Large intestine (tissue), 12 donors: ENCODE data around the gene CRISP2. TPM values are rescaled to one million over a fixed set of nuclear protein-coding genes. Genes with fewer than 3 reads are reported as not detected.
"Not testable (repeated sequence)": the region's sequence is repeated elsewhere in the genome, so short reads cannot be mapped to it uniquely, and the experiment has no call there.

Experiments used
- DNase-seq, 2 donors: peaks; one replicate each; pipeline versions ENCODE4 v3.0.0 to v3.0.0-alpha.2; 2013
- H3K27ac ChIP-seq: one replicate; pipeline ENCODE4 v1.5.1; 2013; ENCODE audit warnings: low read length
- H3K27me3 ChIP-seq: 2 replicates; pipeline ENCODE4 v1.6.1; 2013; ENCODE audit warnings: low read length; ENCODE audit not compliant: control insufficient read depth, insufficient read depth
- H3K36me3 ChIP-seq: 2 replicates; pipeline ENCODE4 v1.6.1; 2013; ENCODE audit warnings: low read length; ENCODE audit not compliant: control insufficient read depth, insufficient read depth
- H3K4me1 ChIP-seq: one replicate; pipeline ENCODE4 v1.6.1; 2013; ENCODE audit warnings: low read length; ENCODE audit not compliant: control insufficient read depth, insufficient read depth
- H3K4me3 ChIP-seq: one replicate; pipeline ENCODE4 v1.5.1; 2013; ENCODE audit warnings: low read length
- H3K9me3 ChIP-seq: one replicate; pipeline ENCODE4 v1.6.1; 2013; ENCODE audit warnings: mild to moderate bottlenecking, low read depth, low read length, moderate library complexity; ENCODE audit not compliant: control insufficient read depth
- WGBS: methylation state at CpG from one replicate; pipeline ENCODE4 v1.1.5; 2013; ENCODE audit warnings: low lambda C conversion rate; ENCODE audit not compliant: insufficient coverage; 5-methylcytosine and 5-hydroxymethylcytosine counted together
- long read RNA-seq, 11 donors: transcript quantifications; one replicate each; lab custom pipeline, GENCODE V29; 2026
- polyA plus RNA-seq: library from polyadenylated mRNA; unstranded; fragments of 120-200 nt; gene quantifications from one replicate; pipeline ENCODE4 v1.2.1, GENCODE V29; 2013

CRISP2 gene, protein sequence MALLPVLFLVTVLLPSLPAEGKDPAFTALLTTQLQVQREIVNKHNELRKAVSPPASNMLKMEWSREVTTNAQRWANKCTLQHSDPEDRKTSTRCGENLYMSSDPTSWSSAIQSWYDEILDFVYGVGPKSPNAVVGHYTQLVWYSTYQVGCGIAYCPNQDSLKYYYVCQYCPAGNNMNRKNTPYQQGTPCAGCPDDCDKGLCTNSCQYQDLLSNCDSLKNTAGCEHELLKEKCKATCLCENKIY
- 0.34 TPM for polyA plus RNA-seq
- long read RNA-seq, donor 1: 0 reads
- long read RNA-seq, donor 2, partial matches to known transcripts: 211 of 320 reads
- long read RNA-seq, donor 2, other reads (novel, unspliced or antisense): 109 of 320 reads
- long read RNA-seq, donor 3: 0 reads
- long read RNA-seq, donor 4: 0 reads
- long read RNA-seq, donor 5, partial matches to known transcripts: 7 of 7 reads
- long read RNA-seq, donor 5, other reads (novel, unspliced or antisense): 0 of 7 reads
- long read RNA-seq, donor 6: 0 reads
- long read RNA-seq, donor 7: 0 reads
- long read RNA-seq, donor 8, partial matches to known transcripts: 0 of 1 reads
- long read RNA-seq, donor 8, other reads (novel, unspliced or antisense): 0 of 1 reads
- long read RNA-seq, donor 9: 0 reads
- long read RNA-seq, donor 10: 0 reads
- long read RNA-seq, donor 11: 0 reads

DNA sequence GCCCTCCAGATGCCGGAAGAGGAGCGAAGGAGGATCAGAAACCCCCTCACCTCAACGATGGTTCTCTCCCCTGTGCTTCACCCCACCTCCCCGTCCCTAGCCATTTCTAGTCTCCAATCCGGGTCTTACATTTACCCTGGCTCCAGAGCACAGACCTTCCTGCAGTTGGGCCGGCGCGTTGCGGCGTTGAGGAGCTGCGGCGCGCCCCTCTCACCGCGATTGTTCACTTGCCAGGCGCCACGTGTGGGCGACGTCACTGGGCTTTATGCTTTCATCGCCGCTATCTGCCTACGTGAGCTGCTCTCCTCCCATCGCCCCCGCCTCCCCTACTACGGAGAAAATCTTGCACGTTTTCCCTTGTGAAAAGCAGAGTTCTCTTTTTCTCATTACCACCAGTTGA is at the start of gene CRISP2:
Gene CRISP2 (minus strand): TSS at position 198 of the 400 bp plus-strand sequence. CDS start 4,347 bp downstream, outside the sequence.
- Histone ChIP-seq H3K4me3 (peak within 1 kb of the TSS; percentile 33), H3K9me3 (peaks cover 3% of the 10 kb centered on the region), H3K4me1 (no peaks in the 10 kb centered on the region), H3K36me3 (no peaks in the 10 kb centered on the region), H3K27me3 (no peaks in the 10 kb centered on the region), H3K27ac (no peak within 1 kb of the TSS)
- WGBS: 20% methylated on average over 2 of the region's 26 CpGs
- peak; percentile 3 to 60 for DNase-seq

DNA sequence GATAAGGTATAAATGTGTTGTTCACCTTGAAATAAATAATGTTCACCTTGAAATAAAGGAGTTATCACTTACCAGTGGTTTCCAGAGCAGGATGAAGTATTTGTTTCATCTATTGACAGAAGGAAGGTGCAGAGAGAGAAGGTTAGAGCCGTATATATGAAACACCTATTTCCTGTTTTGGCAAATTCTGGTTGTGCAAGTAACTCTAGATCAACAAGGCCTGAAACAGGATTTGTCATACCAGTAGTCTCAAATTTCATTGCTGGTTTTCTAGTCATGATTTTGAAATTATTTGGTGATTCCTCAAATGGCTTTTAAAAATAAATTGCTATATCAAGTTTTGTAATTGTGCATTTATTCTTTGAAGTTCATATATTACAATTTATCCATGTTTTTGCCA is 30.9 kb upstream of the CRISP2 start, which contains the start of gene CRISP3:
Gene CRISP3 (minus strand): TSS at position 130 of the 400 bp plus-strand sequence. CDS start 21 bp downstream, at position 109.
- WGBS: no CpG with 5 or more reads among the region's 1 CpG
- H3K36me3 ChIP-seq: no peaks in the 10 kb centered on the region
- H3K27me3 ChIP-seq: no peaks in the 10 kb centered on the region

DNA sequence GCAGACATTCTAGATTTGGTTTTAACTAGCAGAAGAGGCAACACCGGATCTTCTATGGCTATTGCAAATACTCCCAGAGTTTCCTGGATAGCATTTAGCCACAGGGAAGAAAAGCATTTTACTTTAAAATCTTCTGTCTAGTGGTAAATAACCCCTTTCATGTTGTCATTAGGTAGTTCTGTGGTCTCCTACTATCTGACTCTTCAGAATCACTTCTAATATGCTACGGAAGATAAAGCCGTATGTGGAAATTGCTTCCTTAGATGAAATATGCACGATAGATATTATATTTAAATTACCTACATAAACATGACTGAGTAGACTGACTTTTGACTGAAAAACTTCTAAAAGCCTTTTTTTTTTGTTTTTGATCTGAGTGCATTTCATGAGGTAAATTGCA is 30.1 kb upstream of the CRISP2 start:
- Histone ChIP-seq H3K36me3 (no peaks in the 10 kb centered on the region), H3K4me3 (no peak overlapping the region), H3K9me3 (no peaks in the 10 kb centered on the region), H3K4me1 (no peaks in the 10 kb centered on the region), H3K27ac (no peak overlapping the region), H3K27me3 (no peaks in the 10 kb centered on the region)
- no peak for DNase-seq
- 100% methylated on average over 3 of the region's 4 CpGs for WGBS

More for the DNA sequence above, 30.9 kb upstream of the CRISP2 start, which contains the start of gene CRISP3:
- Histone ChIP-seq H3K4me1 (no peaks in the 10 kb centered on the region), H3K27ac (no peak within 1 kb of the TSS), H3K9me3 (no peaks in the 10 kb centered on the region), H3K4me3 (no peak within 1 kb of the TSS)
- DNase-seq: no peak

DNA sequence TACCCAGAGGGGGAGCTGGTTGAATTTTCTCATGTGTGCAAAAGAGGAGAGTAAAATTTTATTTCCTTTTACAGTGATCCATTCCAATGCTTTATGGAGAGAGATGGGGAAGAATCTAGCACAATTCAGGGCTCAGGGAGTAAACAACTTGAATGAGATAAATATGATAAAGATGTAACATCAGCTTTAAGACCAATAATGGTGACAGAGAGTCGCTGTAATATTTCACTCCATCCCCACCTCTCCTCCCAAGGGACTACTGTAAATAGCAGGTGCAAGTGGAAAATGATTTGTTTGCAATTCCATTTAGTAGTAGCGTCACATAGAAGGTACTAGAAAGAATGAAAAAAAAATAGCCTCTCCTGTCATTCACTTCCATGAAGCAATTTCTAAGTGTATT is 26.1 kb upstream of the CRISP2 start:
- H3K4me1 ChIP-seq: no peaks in the 10 kb centered on the region
- H3K27me3 ChIP-seq: no peaks in the 10 kb centered on the region
- no peak for DNase-seq
- 50% methylated on average over 1 of the region's 2 CpGs for WGBS
- no peaks in the 10 kb centered on the region for H3K36me3 ChIP-seq
- H3K4me3 ChIP-seq: no peak overlapping the region
- H3K9me3 ChIP-seq: no peaks in the 10 kb centered on the region
- H3K27ac ChIP-seq: no peak overlapping the region

DNA sequence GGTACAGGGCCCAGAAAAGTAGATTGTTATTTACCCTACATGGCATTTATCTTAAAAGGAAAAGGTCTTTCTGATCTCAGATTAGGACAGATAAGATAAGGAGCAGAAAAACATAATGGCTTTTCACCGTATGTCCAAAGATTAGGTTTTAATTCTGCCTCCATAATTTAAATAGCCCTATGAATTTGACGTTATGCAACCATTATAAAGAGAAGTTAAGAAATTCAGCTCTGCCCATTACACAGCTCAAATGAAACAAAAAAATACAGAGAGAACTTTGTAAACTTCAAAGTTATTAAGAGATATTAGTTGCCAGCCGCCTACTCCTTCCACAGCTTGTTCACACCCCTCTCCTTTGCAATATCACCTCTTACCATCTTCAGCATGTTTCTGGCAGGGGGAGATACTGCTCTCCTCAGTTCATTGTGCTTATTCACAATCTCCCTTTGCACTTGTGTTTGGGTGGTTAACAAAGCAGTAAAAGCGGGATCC is 22.7 kb upstream of the CRISP2 start:
- no peak for DNase-seq
- Histone ChIP-seq H3K9me3 (no peaks in the 10 kb centered on the region), H3K27me3 (no peaks in the 10 kb centered on the region), H3K27ac (no peak overlapping the region), H3K4me3 (no peak overlapping the region), H3K4me1 (no peaks in the 10 kb centered on the region), H3K36me3 (no peaks in the 10 kb centered on the region)
- WGBS: 34% methylated on average over 4 of the region's 4 CpGs

DNA sequence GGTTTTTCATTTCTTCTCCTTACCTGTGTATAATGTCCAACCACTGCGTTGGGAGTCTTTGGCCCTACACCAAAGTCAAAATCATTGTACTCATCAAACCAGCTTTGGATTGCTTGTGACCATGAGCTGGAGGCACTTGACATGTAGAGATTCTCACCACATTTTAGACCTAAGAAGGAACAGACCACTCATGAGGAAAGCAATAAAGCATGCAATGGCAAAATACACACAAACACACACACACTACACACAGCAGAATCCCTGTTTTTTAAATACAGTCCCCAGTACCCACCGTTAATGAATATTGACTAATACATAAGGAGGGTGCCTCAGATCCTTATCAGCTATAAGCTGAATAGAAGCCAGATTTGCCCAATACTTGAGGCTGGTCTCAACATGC is 20.3 kb upstream of the CRISP2 start:
- no peaks in the 10 kb centered on the region for H3K4me1 ChIP-seq
- no peak for DNase-seq

DNA sequence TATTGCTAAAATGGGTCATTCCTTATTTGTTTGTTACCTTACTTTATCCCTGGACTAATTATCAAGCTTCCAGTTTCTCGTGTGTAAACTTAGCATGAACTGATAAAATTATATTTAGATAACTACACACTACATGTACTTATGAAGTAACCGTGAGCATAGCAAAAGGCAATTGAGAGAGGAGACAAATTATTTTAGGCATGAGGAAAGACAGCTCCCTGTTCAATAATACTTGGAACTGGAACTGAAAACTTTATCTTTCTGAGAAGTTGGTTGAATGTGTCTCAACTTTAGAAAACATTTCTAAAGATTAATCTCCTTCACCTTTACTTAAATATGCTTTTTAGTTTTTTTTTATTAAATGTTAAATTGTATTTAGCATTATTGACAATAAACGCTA is 19.4 kb upstream of the CRISP2 start:
- no peak overlapping the region for H3K27ac ChIP-seq
- DNase-seq: no peak
- H3K9me3 ChIP-seq: no peaks in the 10 kb centered on the region
- WGBS: 80% methylated on average over 3 of the region's 3 CpGs
- no peaks in the 10 kb centered on the region for H3K4me1 ChIP-seq
- H3K4me3 ChIP-seq: no peak overlapping the region
- no peaks in the 10 kb centered on the region for H3K27me3 ChIP-seq
- no peaks in the 10 kb centered on the region for H3K36me3 ChIP-seq

More for the DNA sequence above, 20.3 kb upstream of the CRISP2 start:
- no peaks in the 10 kb centered on the region for H3K27me3 ChIP-seq
- H3K27ac ChIP-seq: no peak overlapping the region
- H3K9me3 ChIP-seq: no peaks in the 10 kb centered on the region
- H3K4me3 ChIP-seq: no peak overlapping the region
- no CpG with 5 or more reads among the region's 2 CpGs for WGBS
- H3K36me3 ChIP-seq: no peaks in the 10 kb centered on the region

DNA sequence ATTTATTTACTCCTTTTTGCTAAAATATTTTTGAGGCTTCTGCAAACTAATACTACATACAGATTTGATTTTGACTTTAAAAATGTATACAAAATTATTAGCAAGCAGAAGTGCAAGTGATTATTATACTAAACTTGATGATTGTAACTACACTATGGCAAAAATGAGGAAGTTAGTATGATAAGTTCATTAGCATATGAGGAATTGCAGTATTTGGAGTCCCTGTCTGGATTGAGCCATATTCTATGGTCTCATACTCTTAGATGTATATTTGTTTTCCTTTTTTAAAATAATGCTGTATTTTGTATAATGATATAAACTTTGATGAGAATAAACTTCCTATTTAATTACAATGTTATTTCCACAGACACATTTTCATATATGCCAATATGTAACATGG is 16.9 kb upstream of the CRISP2 start:
- Histone ChIP-seq H3K4me1 (no peaks in the 10 kb centered on the region), H3K9me3 (no peaks in the 10 kb centered on the region), H3K27ac (no peak overlapping the region), H3K4me3 (no peak overlapping the region), H3K27me3 (no peaks in the 10 kb centered on the region), H3K36me3 (no peaks in the 10 kb centered on the region)
- no peak for DNase-seq

DNA sequence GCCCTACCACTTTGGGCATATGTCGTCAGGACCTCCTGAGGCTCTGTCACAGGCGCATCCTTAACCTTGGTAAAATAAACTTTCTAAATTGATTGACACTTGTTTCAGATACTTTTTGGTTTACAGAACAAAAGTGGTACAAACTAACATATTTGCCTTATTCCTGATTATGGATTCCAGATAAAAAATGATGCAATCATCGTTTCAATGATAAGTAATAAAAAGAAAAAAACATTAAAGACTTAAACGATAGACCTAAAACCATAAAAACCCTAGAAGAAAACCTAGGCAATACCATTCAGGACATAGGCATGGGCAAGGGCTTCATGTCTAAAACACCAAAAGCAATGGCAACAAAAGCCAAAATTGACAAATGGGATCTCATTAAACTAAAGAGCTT is 10.6 kb upstream of the CRISP2 start:
- not testable (repeated sequence) for H3K27ac ChIP-seq, H3K27me3 ChIP-seq, DNase-seq, H3K9me3 ChIP-seq, H3K36me3 ChIP-seq, H3K4me1 ChIP-seq, H3K4me3 ChIP-seq
- WGBS: 71% methylated on average over 2 of the region's 4 CpGs

DNA sequence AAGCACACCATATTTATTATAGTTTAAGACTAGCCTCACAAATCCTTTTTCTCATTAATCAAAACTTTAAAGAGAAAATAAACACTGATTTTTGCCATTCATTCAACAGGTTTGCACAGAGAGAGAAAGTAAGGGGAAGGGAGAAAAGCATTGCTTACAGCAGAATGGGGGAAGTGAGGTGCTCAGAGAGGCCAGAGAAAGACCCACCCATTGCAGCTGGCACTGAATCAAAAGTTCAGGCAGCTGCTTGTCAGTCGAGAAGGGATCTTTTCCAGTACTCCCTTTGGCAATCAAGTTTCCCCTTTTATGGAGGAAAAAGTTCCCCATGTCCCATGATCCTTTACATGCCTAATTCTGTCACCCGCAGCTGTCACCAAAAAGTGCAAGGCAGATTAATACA is 8.0 kb upstream of the CRISP2 start:
- WGBS: no CpG with 5 or more reads among the region's 2 CpGs

More for the DNA sequence above, 8.0 kb upstream of the CRISP2 start:
- H3K36me3 ChIP-seq: no peaks in the 10 kb centered on the region
- no peak overlapping the region for H3K4me3 ChIP-seq
- DNase-seq: no peak
- no peak overlapping the region for H3K27ac ChIP-seq
- H3K9me3 ChIP-seq: peaks cover 3% of the 10 kb centered on the region
- no peaks in the 10 kb centered on the region for H3K4me1 ChIP-seq
- H3K27me3 ChIP-seq: no peaks in the 10 kb centered on the region
